Ovary (tissue), 3 donors: ENCODE measurements around the gene TCTN2.

Experiments used
- EP300 ChIP-seq: sonication (generic); formaldehyde crosslinking; IDR thresholded peaks from one replicate; pipeline ENCODE4 v1.6.1; 2017; ENCODE audit warnings: antibody characterized with exemption
- TF ChIP-seq, protein P1 (sequence below), 3 donors: fragments of 450-650 bp in 2 of 3; fragments of 200-600 bp in 1 of 3; IDR thresholded peaks; one replicate each; pipeline versions ENCODE4 v1.5.1 to v1.8.0; 2016 to 2022; ENCODE audit warnings: antibody characterized with exemption in 3 of 3, mild to moderate bottlenecking in 1 of 3
- donor health status: DM: no; HTN: no; CAD: no.

DNA sequence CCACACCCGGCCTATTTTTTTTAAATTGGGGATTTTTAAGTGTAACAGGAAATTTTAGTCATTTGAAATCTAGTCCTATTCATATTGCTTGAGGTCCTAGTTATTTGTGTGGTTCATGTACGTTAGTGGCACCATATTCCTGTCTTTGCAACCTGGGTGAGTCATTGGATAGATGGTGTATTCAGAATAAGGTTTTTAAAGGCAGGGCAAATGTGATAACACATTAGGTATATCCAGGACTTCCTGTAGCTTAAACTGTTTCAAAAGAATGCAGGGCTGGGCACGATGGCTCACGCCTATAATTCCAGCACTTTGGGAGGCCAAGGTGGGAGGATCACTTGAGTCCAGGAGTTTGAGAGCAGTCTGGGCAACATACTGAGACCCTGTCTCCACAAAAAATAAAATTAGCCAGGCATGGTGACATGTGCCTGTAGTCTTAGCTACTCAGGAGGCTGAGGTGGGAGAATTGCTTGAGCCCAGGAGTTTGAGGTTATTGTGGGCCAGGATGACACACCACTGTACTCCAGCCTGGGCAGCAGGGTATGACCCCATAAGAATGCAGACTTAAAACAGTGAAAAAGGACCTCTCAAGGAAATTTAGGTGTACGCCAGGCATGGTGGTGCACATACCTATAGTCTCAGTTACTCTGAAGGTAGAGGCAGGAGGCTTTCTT lies 49.4 kb downstream of the TCTN2 start:
- TF ChIP-seq, protein P1, sequence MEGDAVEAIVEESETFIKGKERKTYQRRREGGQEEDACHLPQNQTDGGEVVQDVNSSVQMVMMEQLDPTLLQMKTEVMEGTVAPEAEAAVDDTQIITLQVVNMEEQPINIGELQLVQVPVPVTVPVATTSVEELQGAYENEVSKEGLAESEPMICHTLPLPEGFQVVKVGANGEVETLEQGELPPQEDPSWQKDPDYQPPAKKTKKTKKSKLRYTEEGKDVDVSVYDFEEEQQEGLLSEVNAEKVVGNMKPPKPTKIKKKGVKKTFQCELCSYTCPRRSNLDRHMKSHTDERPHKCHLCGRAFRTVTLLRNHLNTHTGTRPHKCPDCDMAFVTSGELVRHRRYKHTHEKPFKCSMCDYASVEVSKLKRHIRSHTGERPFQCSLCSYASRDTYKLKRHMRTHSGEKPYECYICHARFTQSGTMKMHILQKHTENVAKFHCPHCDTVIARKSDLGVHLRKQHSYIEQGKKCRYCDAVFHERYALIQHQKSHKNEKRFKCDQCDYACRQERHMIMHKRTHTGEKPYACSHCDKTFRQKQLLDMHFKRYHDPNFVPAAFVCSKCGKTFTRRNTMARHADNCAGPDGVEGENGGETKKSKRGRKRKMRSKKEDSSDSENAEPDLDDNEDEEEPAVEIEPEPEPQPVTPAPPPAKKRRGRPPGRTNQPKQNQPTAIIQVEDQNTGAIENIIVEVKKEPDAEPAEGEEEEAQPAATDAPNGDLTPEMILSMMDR (IDR thresholded peaks at IDR 0.05) = no peak
- TF ChIP-seq EP300 = no peak
